Ectodermal cell (in vitro differentiated cells): Measurements from ENCODE around the gene AMHR2.
A peak's percentile ranks its signal among the peaks of the same experiment; 100 is the strongest.
"Not testable (repeated sequence)": the region's sequence is repeated elsewhere in the genome, so short reads cannot be mapped to it uniquely, and the experiment has no call there.

Experiments
- H3K27ac ChIP-seq: 2 replicates; pipeline ENCODE4 v1.7.0; 2013; ENCODE audit warnings: mild to moderate bottlenecking, low read depth, low read length; ENCODE audit not compliant: insufficient read depth, poor library complexity, severe bottlenecking
- H3K27me3 ChIP-seq: 2 replicates; pipeline ENCODE4 v1.7.0; 2013; ENCODE audit warnings: mild to moderate bottlenecking, low read length; ENCODE audit not compliant: insufficient read depth, control insufficient read depth, poor library complexity, severe bottlenecking
- H3K36me3 ChIP-seq: one replicate; pipeline ENCODE4 v1.7.0; 2013; ENCODE audit warnings: low read length; ENCODE audit not compliant: control insufficient read depth, insufficient read depth
- H3K4me1 ChIP-seq: one replicate; pipeline ENCODE4 v1.7.0; 2013; ENCODE audit warnings: low read length; ENCODE audit not compliant: control insufficient read depth, insufficient read depth
- H3K4me3 ChIP-seq: 2 replicates; pipeline ENCODE4 v1.7.0; 2013; ENCODE audit warnings: low read depth, low read length, control low read depth; ENCODE audit not compliant: insufficient read depth
- H3K9me3 ChIP-seq: 2 replicates; pipeline ENCODE4 v1.7.0; 2013; ENCODE audit warnings: mild to moderate bottlenecking, low read length, moderate library complexity; ENCODE audit not compliant: control insufficient read depth
- WGBS, 2 experiments: methylation state at CpG; one replicate each; pipeline ENCODE4 v1.1.7; 2013; ENCODE audit warnings: missing lambda C conversion rate in 2 of 2; 5-methylcytosine and 5-hydroxymethylcytosine counted together

The AMHR2 gene

DNA sequence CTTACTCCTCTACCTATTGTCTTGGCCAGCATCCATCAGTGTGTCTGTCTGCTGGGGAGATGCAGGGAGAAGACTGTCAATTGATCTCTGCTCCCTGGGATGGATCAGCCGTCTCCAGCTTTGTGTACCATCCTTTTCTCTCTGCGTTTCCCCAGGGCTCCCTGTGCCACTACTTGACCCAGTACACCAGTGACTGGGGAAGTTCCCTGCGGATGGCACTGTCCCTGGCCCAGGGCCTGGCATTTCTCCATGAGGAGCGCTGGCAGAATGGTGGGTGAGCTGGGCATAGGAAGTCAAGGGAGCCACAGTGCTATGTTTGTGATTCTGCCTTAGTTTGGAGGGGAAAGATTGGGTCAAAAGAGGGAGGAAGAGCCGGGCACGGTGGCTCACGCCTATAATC, 5.1 kb downstream of the AMHR2 start:
- Histone ChIP-seq H3K9me3 (no peaks in the 10 kb centered on the region), H3K4me3 (no peak overlapping the region), H3K36me3 (no peaks in the 10 kb centered on the region), H3K4me1 (peaks cover 12% of the 10 kb centered on the region), H3K27ac (no peak overlapping the region), H3K27me3 (no peaks in the 10 kb centered on the region)
- 84 to 85% methylated on average over 7 of the region's 7 CpGs for WGBS, 2 experiments

DNA sequence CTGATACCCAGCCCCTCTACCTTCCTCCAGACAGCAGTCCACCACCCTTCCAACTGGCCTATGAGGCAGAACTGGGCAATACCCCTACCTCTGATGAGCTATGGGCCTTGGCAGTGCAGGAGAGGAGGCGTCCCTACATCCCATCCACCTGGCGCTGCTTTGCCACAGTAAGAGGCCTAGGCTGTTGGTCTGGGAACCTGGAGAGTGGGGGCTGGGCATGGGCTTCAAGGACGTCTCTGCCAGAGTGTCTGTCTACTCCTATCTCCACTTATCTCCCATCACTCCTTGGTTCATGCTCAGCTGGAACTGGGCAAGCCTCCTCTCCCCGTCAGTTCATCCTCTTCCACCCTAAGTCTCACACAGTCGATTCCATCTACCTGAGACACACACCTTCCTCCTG, 6.5 kb downstream of the AMHR2 start:
- Histone ChIP-seq H3K4me1 (no peaks in the 10 kb centered on the region), H3K4me3 (no peak overlapping the region), H3K9me3 (no peaks in the 10 kb centered on the region), H3K36me3 (no peaks in the 10 kb centered on the region), H3K27ac (no peak overlapping the region), H3K27me3 (no peaks in the 10 kb centered on the region)
- 86 to 90% methylated on average over 5 of the region's 5 CpGs for WGBS, 2 experiments

DNA sequence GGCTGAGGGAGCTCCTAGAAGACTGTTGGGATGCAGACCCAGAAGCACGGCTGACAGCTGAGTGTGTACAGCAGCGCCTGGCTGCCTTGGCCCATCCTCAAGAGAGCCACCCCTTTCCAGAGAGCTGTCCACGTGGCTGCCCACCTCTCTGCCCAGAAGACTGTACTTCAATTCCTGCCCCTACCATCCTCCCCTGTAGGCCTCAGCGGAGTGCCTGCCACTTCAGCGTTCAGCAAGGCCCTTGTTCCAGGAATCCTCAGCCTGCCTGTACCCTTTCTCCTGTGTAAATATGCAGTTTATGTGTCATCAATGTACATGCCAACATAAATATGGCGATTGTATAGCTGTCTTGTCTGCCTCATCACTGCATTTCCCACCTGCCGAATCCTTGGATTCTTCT, 7.5 kb downstream of the AMHR2 start:
- Histone ChIP-seq H3K36me3 (no peaks in the 10 kb centered on the region), H3K4me1 (no peaks in the 10 kb centered on the region)
- WGBS, 2 experiments, result 88 to 89% methylated on average over 7 of the region's 7 CpGs

DNA sequence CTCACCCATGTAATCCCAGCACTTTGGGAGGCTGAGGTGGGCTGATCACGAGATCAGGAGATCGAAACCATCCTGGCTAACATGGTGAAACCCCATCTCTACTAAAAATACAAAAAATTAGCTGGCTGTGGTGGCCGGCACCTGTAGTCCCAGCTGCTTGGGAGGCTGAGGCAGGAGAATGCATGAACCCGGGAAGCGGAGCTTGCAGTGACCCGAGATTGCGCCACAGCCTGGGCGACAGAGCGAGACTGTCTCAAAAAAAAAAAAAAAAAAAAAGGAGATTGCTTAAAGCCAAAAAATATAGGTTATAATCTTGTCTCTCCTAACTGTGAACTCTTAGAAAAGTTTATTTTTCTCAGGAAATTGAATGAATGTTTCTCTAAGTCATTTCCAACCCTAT, 11.7 kb downstream of the AMHR2 start:
- H3K27ac ChIP-seq, H3K27me3 ChIP-seq, H3K4me1 ChIP-seq, H3K4me3 ChIP-seq, H3K9me3 ChIP-seq, H3K36me3 ChIP-seq: not testable (repeated sequence)
- WGBS, 2 experiments, result 92 to 93% methylated on average over 9 of the region's 9 CpGs

More for the DNA sequence above, 7.5 kb downstream of the AMHR2 start:
- no peak overlapping the region for H3K4me3 ChIP-seq
- H3K27me3 ChIP-seq, result no peaks in the 10 kb centered on the region
- no peak overlapping the region for H3K27ac ChIP-seq
- H3K9me3 ChIP-seq, result no peaks in the 10 kb centered on the region

DNA sequence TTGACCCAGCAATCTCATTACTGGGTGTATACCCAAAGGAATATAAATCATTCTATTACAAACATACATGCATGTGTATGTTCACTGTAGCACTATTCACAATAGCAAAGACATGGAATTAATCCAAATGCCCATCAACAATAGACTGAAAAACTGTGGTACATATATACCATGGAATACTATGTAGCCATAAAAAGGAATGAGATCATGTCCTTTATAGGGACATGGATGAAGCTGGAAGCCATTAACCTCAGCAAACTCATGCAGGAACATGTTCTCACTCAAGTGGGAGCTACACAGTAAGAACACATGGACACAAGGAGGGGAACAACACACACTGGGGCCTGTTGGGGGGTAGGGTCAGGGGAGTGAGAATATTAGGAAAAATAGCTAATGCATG, 15.9 kb downstream of the AMHR2 start:
- not testable (repeated sequence) for H3K27me3 ChIP-seq, H3K36me3 ChIP-seq, H3K9me3 ChIP-seq, H3K27ac ChIP-seq, H3K4me1 ChIP-seq, H3K4me3 ChIP-seq

DNA sequence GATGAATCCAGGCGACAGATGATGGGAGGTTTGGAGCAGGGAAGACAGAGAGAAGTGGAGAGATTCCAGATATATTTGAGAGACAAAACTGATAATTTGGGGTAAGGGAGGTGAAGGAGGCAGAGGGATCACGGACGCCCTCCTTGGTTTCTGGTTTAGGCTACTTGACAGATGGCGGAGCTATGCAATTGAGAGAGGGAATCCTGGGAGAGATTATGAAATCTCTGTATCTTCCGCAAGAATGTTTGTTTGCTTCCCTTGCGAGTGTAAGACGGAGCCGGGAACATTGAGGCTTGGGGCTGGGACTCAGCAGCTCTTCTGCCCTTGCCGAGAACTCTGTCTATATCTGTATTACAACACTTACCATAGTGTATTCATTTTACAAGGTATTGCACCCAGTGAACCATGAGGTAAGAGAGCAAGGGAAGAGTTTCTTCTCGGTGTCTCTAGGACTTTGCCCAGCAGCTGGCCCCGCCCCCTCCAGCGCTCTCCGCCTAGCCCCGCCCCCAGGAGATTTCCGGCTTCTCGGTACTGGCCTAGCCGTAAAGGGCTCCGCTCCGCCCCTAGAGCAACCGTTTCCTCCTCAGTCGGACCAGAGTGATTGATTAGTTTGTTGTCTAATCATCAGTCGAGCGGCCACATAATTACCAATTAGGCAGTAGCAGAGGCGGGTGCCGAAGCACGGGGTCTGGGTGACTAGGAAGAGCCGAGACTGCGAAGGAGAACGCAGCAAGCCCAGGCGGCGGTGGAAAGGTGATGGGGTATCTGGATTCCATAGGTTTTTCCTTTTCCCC, 17.6 kb downstream of the AMHR2 start, which contains the start of gene PRR13:
Gene PRR13, plus strand, starts transcription at position 695 of the 794 bp plus-strand sequence. CDS start 981 bp downstream, outside the sequence.
- Histone ChIP-seq H3K4me3 (peak within 1 kb of the TSS; percentile 57), H3K4me1 (peaks cover 3% of the 10 kb centered on the region), H3K36me3 (peaks cover 8% of the 10 kb centered on the region), H3K9me3 (no peaks in the 10 kb centered on the region), H3K27ac (peak within 1 kb of the TSS; percentile 78), H3K27me3 (no peaks in the 10 kb centered on the region)
- 10 to 12% methylated on average over 31 of the region's 31 CpGs for WGBS, 2 experiments

DNA sequence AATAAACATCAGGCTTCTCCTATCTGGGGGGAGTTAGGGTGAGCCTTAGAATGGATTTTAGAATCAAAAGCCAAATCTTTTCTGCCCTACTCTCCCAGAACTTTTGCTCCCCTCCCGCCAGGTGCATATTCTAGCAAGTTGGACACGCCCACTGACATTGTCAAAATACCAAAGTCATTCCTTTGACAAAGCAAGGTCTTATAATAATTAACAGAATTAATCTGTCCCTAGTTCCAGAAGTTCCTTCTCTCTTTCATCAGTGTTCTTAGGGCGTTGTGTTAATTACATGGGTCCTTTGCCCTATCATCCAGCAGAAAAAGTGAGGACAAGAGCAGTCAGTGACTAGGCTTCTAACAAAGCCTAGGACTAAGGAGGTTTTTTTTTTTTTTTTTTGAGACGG, 20.3 kb downstream of the AMHR2 start:
- Histone ChIP-seq H3K36me3 (peaks cover 8% of the 10 kb centered on the region), H3K4me3 (no peak overlapping the region), H3K9me3 (no peaks in the 10 kb centered on the region), H3K27ac (no peak overlapping the region), H3K4me1 (peaks cover 3% of the 10 kb centered on the region), H3K27me3 (no peaks in the 10 kb centered on the region)
- WGBS, 2 experiments, result 88 to 93% methylated on average over 3 of the region's 4 CpGs

DNA sequence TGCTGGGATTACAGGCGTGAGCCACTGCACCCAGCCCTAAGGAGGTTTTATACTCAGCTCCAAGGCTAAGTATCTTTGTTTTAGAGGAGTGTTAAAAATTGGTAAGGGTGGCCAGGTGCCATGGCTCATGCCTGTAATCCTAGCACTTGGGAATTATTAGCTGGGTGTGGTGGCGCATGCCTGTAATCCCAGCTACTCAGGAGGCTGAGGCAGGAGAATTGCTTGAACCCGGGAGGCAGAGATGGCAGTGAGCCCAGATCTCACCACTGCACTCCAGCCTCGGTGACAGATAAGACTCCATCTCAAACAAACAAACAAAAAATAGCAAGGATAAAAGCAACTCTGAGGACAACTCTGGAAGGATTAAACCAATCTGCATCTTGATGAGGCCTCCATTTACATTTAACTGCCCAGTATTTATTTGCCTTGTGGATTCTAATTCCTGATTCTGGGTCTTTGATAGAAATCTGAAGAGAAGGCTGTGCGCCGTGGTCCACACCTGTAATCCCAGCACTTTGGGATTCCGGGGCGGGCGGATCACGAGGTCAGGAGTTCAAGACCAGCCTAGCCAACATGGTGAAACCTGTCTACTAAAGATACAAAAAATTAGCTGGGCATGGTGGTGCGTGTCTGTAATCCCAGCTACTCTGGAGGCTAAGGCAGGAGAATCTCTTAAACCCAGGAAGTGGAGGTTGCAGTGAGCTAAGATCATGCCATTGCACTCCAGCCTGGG, 21.1 kb downstream of the AMHR2 start:
- H3K4me1 ChIP-seq, H3K27ac ChIP-seq, H3K4me3 ChIP-seq, H3K36me3 ChIP-seq, H3K27me3 ChIP-seq, H3K9me3 ChIP-seq: not testable (repeated sequence)
- WGBS, 2 experiments, result 91 to 96% methylated on average over 11 of the region's 11 CpGs

DNA sequence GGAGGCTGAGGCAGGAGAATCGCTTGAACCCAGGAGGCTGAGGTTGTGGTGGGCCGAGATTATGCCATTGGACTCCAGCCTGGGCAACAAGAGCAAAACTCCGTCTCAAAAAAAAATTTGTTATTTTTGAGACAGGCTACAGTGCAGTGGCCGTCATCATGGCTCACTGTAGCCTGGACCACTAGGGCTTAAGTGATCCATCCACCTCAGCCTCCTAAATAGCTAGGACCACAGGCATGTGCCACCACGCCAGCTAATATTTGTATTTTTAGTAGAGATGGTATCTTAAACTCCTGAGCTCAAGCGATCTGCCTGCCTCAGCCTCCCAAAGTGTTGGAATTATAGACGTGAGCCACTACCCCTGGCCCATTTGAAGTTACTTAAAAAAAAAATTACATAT, 27.3 kb downstream of the AMHR2 start:
- H3K9me3 ChIP-seq, result no peaks in the 10 kb centered on the region
- H3K36me3 ChIP-seq, result peaks cover 19% of the 10 kb centered on the region
- H3K27me3 ChIP-seq, result no peaks in the 10 kb centered on the region
- H3K4me3 ChIP-seq, result no peak overlapping the region
- 91 to 96% methylated on average over 6 of the region's 7 CpGs for WGBS, 2 experiments
- H3K27ac ChIP-seq, result no peak overlapping the region
- H3K4me1 ChIP-seq, result peaks cover 9% of the 10 kb centered on the region

DNA sequence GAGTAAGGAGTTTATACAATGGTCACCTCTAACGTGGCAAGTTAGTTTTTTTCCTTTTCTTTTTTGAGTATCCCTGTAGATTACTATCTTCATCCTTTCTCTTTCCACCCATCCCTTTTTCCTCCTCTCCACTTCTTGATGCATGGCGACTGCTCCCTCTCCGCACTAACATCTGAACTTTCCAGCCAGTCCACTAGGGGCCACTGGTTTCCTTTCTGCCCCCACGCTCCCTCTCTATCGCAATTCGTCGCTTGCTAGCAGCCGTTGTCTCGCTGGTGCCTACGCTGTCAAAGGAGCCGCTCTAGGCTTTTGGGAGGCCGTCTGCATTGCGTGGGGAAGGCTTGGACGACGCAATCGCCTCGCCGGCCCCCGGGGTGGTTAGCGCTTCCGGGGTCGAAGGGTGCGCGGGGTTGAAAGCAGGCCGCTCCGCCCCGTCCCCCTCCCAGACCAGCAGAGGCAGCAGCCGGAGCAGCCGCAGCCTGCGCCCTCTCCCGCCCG, 28.1 kb downstream of the AMHR2 start, which contains the start of gene PCBP2:
Gene PCBP2, plus strand, starts transcription at position 442 of the 498 bp plus-strand sequence. CDS start 2,699 bp downstream, outside the sequence.
- Histone ChIP-seq H3K4me1 (peaks cover 9% of the 10 kb centered on the region), H3K4me3 (peak within 1 kb of the TSS; percentile 77), H3K27me3 (no peaks in the 10 kb centered on the region), H3K36me3 (peaks cover 26% of the 10 kb centered on the region), H3K27ac (peak within 1 kb of the TSS; percentile 99), H3K9me3 (no peaks in the 10 kb centered on the region)
- WGBS, 2 experiments, result 0% methylated on average over 27 of the region's 32 CpGs
